GM23338 (cell line): ENCODE results near the gene IL17C. TPM values are rescaled to one million over a fixed set of nuclear protein-coding genes. Genes with fewer than 3 reads are reported as not detected.

Source experiments
- ATAC-seq: fragments of 200-7000 bp; cut with Tn5 transposase; 3 replicates; pipeline ENCODE4 v1.9.1; 2020
- DNase-seq: peaks from one replicate; pipeline ENCODE4 v3.0.0-alpha.2; 2015; ENCODE audit warnings: low spot score
- H2AFZ ChIP-seq: fragments of 200-600 bp; sonication (generic); 2 replicates; pipeline ENCODE4 v1.8.0; 2016; ENCODE audit warnings: antibody characterized with exemption, mild to moderate bottlenecking, moderate library complexity
- H3F3A ChIP-seq: fragments of 200-600 bp; sonication (generic); replicated peaks from 2 replicates; pipeline ENCODE4 v1.8.0; 2017; ENCODE audit warnings: antibody characterized with exemption, mixed run types, low read depth
- H3K27ac ChIP-seq: fragments of 200-600 bp; sonication (generic); 2 replicates; pipeline ENCODE4 v1.6.1; 2016; ENCODE audit warnings: low read depth
- H3K27me3 ChIP-seq: fragments of 200-600 bp; sonication (generic); 2 replicates; pipeline ENCODE4 v1.8.0; 2016; ENCODE audit warnings: mild to moderate bottlenecking, mixed run types, moderate library complexity; ENCODE audit not compliant: insufficient read depth
- H3K36me3 ChIP-seq: fragments of 200-600 bp; sonication (generic); 2 replicates; pipeline ENCODE4 v1.8.0; 2016; ENCODE audit warnings: mild to moderate bottlenecking; ENCODE audit not compliant: insufficient read depth
- H3K4me1 ChIP-seq: fragments of 200-600 bp; sonication (generic); 2 replicates; pipeline ENCODE4 v1.8.0; 2016; ENCODE audit warnings: mild to moderate bottlenecking, moderate library complexity; ENCODE audit not compliant: insufficient read depth
- H3K4me2 ChIP-seq: fragments of 200-600 bp; sonication (generic); 2 replicates; pipeline ENCODE4 v1.7.1; 2017; ENCODE audit warnings: mixed run types
- H3K4me3 ChIP-seq: fragments of 200-600 bp; sonication (generic); 2 replicates; pipeline ENCODE4 v1.6.1; 2016; ENCODE audit warnings: mixed run types
- H3K79me2 ChIP-seq: fragments of 200-600 bp; sonication (generic); replicated peaks from 2 replicates; pipeline ENCODE4 v1.8.0; 2017; ENCODE audit warnings: mild to moderate bottlenecking; ENCODE audit not compliant: insufficient read depth
- H3K9me2 ChIP-seq: fragments of 200-600 bp; sonication (generic); 2 replicates; pipeline ENCODE4 v1.8.0; 2017; ENCODE audit not compliant: insufficient read depth
- H4K20me1 ChIP-seq: fragments of 200-600 bp; sonication (generic); replicated peaks from 2 replicates; pipeline ENCODE4 v1.8.0; 2017; ENCODE audit warnings: mild to moderate bottlenecking; ENCODE audit not compliant: insufficient read depth
- H3K27ac Mint-ChIP-seq: 2 replicates; pipeline ENCODE4 v1.8.0; 2020; ENCODE audit warnings: inconsistent platforms, mild to moderate bottlenecking, moderate library complexity, mixed read lengths
- H3K27me3 Mint-ChIP-seq: 3 replicates; pipeline ENCODE4 v1.8.0; 2022; ENCODE audit warnings: low read depth, mild to moderate bottlenecking, moderate library complexity, mixed read lengths, inconsistent platforms; ENCODE audit not compliant: insufficient read depth, poor library complexity
- H3K36me3 Mint-ChIP-seq: 3 replicates; pipeline ENCODE4 v1.8.0; 2021; ENCODE audit warnings: low read depth, mild to moderate bottlenecking, inconsistent platforms, moderate library complexity, mixed read lengths
- H3K4me1 Mint-ChIP-seq: 3 replicates; pipeline ENCODE4 v1.8.0; 2020; ENCODE audit warnings: mild to moderate bottlenecking, inconsistent platforms, mixed read lengths
- H3K4me3 Mint-ChIP-seq: 3 replicates; pipeline ENCODE4 v1.8.0; 2021; ENCODE audit warnings: moderate library complexity, mild to moderate bottlenecking, inconsistent platforms, mixed read lengths
- H3K9me3 Mint-ChIP-seq: 3 replicates; pipeline ENCODE4 v1.8.0; 2020; ENCODE audit warnings: moderate library complexity, mild to moderate bottlenecking, inconsistent platforms, mixed read lengths
- CREB1 ChIP-seq: fragments of 250-450 bp; sonication (Bioruptor Pico); IDR thresholded peaks from 2 replicates; pipeline ENCODE4 v1.5.0; 2020; ENCODE audit warnings: low read depth, mild to moderate bottlenecking, moderate library complexity
- EZH2 ChIP-seq: fragments of 200-600 bp; sonication (generic); IDR thresholded peaks from one replicate; pipeline ENCODE4 v1.8.0; 2017; ENCODE audit warnings: antibody characterized with exemption, mild to moderate bottlenecking, low read depth; ENCODE audit not compliant: unreplicated experiment
- EZH2phosphoT487 ChIP-seq: fragments of 200-600 bp; sonication (generic); IDR thresholded peaks from one replicate; pipeline ENCODE4 v1.8.1; 2018; ENCODE audit warnings: antibody characterized with exemption; ENCODE audit not compliant: unreplicated experiment
- JUNB ChIP-seq: IDR thresholded peaks from one replicate; pipeline ENCODE4 v1.6.1; 2016; ENCODE audit warnings: antibody characterized with exemption; ENCODE audit not compliant: unreplicated experiment
- NANOG ChIP-seq: IDR thresholded peaks from 2 replicates; pipeline ENCODE4 v1.6.1; 2016; ENCODE audit warnings: antibody characterized with exemption, borderline replicate concordance
- POLR2AphosphoS5 ChIP-seq: IDR thresholded peaks from 2 replicates; pipeline ENCODE4 v1.6.1; 2016; ENCODE audit warnings: antibody characterized with exemption, low read depth
- STAT1 ChIP-seq: IDR thresholded peaks from one replicate; pipeline ENCODE4 v1.6.1; 2016; ENCODE audit warnings: antibody characterized with exemption; ENCODE audit not compliant: unreplicated experiment
- ZNF114 ChIP-seq: fragments of 250-450 bp; sonication (Bioruptor Pico); IDR thresholded peaks from 2 replicates; pipeline ENCODE4 v1.5.0; 2020; ENCODE audit warnings: mild to moderate bottlenecking, moderate library complexity
- ZNF331 ChIP-seq: fragments of 250-450 bp; sonication (Bioruptor Pico); IDR thresholded peaks from 2 replicates; pipeline ENCODE4 v1.5.0; 2020; ENCODE audit warnings: low read depth, mild to moderate bottlenecking, moderate library complexity
- polyA plus RNA-seq: library from polyadenylated mRNA; unstranded; fragments of >200 nt; fragmentation: Nextera tagmentation; extraction: Ambion mirVana; gene quantifications from 2 replicates; pipeline ENCODE4 v1.2.1, GENCODE V29; 2016
- total RNA-seq: library from RNA; depleted of rRNA; stranded (reverse); fragments of >200 nt; shearing (Covaris generic); gene quantifications from 2 replicates; pipeline ENCODE4 v1.2.3, GENCODE V29; 2014
- TF ChIP-seq, protein P1 (sequence below): IDR thresholded peaks from 2 replicates; pipeline ENCODE4 v1.6.1; 2016; ENCODE audit warnings: antibody characterized with exemption
- TF ChIP-seq, protein P2 (sequence below): IDR thresholded peaks from one replicate; pipeline ENCODE4 v1.6.1; 2018; ENCODE audit warnings: antibody characterized with exemption; ENCODE audit not compliant: unreplicated experiment
- TF ChIP-seq, protein P3 (sequence below): fragments of 250-450 bp; sonication (Bioruptor Pico); IDR thresholded peaks from 2 replicates; pipeline ENCODE4 v1.5.0; 2020; ENCODE audit warnings: mild to moderate bottlenecking, moderate library complexity
- TF ChIP-seq, protein P4 (sequence below), 2 experiments: fragments of 200-600 bp in 1 of 2; sonication (generic) in 1 of 2; conservative IDR thresholded peaks; 2 replicates each; pipeline versions ENCODE4 v1.5.1 to v1.6.1; 2016 to 2017; ENCODE audit warnings: antibody characterized with exemption in 2 of 2, low read depth in 2 of 2, mild to moderate bottlenecking in 2 of 2, moderate library complexity in 1 of 2

The IL17C gene
- total and polyA plus RNA-seq, 2 experiments from 2014 or later: 2.7 to 3.9 TPM

DNA sequence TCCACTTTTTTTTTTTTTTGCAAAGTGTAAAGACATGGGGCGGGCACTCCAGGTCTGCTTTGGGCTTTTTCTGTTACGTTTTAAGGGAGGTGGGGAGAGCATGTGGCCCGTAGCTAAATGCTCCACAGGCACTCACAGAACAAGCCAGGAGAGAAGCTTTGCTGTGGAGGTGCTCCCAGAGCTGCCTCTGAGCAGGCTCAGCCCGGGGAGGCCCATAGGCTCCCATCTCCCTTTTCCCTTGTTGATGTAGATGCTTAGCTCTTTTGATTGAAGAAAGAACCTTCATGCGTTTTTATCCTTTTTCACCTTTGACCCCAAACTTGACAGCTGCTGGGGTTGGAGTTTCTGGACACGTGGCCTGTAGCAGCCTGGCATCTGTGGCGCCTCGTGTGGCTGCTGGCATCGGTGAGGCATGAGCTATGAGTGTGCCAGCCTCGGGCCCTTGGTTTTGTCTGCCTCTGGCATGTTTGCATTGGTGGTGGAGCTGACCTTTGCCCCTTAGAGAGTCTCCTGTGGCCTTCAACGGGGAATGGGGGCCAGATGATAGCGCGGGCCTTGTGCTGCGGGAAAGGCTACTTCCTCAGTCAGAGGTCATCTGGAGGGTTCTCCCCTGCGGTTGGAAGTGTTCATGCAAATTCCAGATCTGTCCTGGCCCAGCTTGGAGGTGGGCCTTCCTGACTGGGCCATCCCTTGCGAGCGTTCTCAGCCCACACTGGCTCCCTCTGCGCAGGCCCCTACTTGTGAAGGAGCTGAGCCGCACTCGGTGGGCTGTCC is 20.0 kb upstream of the IL17C start:
- no peak overlapping the region for H3K4me3 ChIP-seq
- peaks cover 20% of the 10 kb centered on the region for H4K20me1 ChIP-seq
- DNase-seq: no peak
- peaks cover 40% of the 10 kb centered on the region for H3K79me2 ChIP-seq
- Mint-ChIP-seq H3K27ac (peak overlapping the region; percentile 41; the same call in 1 of the 2 replicates), H3K4me3 (no peak overlapping the region), H3K4me1 (peaks cover 36% of the 10 kb centered on the region), H3K36me3 (peaks cover 37% of the 10 kb centered on the region), H3K9me3 (no peaks in the 10 kb centered on the region), H3K27me3 (peaks cover 6% of the 10 kb centered on the region)
- H3K9me2 ChIP-seq: no peaks in the 10 kb centered on the region
- TF ChIP-seq ZNF331 (CRISPR knock-in tag): no peak
- no peak for TF ChIP-seq EZH2
- TF ChIP-seq, protein P1, sequence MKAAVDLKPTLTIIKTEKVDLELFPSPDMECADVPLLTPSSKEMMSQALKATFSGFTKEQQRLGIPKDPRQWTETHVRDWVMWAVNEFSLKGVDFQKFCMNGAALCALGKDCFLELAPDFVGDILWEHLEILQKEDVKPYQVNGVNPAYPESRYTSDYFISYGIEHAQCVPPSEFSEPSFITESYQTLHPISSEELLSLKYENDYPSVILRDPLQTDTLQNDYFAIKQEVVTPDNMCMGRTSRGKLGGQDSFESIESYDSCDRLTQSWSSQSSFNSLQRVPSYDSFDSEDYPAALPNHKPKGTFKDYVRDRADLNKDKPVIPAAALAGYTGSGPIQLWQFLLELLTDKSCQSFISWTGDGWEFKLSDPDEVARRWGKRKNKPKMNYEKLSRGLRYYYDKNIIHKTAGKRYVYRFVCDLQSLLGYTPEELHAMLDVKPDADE: no peak
- TF ChIP-seq POLR2AphosphoS5: no peak
- TF ChIP-seq STAT1: no peak
- TF ChIP-seq, protein P2, sequence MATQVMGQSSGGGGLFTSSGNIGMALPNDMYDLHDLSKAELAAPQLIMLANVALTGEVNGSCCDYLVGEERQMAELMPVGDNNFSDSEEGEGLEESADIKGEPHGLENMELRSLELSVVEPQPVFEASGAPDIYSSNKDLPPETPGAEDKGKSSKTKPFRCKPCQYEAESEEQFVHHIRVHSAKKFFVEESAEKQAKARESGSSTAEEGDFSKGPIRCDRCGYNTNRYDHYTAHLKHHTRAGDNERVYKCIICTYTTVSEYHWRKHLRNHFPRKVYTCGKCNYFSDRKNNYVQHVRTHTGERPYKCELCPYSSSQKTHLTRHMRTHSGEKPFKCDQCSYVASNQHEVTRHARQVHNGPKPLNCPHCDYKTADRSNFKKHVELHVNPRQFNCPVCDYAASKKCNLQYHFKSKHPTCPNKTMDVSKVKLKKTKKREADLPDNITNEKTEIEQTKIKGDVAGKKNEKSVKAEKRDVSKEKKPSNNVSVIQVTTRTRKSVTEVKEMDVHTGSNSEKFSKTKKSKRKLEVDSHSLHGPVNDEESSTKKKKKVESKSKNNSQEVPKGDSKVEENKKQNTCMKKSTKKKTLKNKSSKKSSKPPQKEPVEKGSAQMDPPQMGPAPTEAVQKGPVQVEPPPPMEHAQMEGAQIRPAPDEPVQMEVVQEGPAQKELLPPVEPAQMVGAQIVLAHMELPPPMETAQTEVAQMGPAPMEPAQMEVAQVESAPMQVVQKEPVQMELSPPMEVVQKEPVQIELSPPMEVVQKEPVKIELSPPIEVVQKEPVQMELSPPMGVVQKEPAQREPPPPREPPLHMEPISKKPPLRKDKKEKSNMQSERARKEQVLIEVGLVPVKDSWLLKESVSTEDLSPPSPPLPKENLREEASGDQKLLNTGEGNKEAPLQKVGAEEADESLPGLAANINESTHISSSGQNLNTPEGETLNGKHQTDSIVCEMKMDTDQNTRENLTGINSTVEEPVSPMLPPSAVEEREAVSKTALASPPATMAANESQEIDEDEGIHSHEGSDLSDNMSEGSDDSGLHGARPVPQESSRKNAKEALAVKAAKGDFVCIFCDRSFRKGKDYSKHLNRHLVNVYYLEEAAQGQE: no peak
- TF ChIP-seq CREB1 (CRISPR knock-in tag): no peak
- no peak for TF ChIP-seq NANOG
- no peak for TF ChIP-seq EZH2phosphoT487
- no peak for TF ChIP-seq JUNB
- TF ChIP-seq, protein P3, sequence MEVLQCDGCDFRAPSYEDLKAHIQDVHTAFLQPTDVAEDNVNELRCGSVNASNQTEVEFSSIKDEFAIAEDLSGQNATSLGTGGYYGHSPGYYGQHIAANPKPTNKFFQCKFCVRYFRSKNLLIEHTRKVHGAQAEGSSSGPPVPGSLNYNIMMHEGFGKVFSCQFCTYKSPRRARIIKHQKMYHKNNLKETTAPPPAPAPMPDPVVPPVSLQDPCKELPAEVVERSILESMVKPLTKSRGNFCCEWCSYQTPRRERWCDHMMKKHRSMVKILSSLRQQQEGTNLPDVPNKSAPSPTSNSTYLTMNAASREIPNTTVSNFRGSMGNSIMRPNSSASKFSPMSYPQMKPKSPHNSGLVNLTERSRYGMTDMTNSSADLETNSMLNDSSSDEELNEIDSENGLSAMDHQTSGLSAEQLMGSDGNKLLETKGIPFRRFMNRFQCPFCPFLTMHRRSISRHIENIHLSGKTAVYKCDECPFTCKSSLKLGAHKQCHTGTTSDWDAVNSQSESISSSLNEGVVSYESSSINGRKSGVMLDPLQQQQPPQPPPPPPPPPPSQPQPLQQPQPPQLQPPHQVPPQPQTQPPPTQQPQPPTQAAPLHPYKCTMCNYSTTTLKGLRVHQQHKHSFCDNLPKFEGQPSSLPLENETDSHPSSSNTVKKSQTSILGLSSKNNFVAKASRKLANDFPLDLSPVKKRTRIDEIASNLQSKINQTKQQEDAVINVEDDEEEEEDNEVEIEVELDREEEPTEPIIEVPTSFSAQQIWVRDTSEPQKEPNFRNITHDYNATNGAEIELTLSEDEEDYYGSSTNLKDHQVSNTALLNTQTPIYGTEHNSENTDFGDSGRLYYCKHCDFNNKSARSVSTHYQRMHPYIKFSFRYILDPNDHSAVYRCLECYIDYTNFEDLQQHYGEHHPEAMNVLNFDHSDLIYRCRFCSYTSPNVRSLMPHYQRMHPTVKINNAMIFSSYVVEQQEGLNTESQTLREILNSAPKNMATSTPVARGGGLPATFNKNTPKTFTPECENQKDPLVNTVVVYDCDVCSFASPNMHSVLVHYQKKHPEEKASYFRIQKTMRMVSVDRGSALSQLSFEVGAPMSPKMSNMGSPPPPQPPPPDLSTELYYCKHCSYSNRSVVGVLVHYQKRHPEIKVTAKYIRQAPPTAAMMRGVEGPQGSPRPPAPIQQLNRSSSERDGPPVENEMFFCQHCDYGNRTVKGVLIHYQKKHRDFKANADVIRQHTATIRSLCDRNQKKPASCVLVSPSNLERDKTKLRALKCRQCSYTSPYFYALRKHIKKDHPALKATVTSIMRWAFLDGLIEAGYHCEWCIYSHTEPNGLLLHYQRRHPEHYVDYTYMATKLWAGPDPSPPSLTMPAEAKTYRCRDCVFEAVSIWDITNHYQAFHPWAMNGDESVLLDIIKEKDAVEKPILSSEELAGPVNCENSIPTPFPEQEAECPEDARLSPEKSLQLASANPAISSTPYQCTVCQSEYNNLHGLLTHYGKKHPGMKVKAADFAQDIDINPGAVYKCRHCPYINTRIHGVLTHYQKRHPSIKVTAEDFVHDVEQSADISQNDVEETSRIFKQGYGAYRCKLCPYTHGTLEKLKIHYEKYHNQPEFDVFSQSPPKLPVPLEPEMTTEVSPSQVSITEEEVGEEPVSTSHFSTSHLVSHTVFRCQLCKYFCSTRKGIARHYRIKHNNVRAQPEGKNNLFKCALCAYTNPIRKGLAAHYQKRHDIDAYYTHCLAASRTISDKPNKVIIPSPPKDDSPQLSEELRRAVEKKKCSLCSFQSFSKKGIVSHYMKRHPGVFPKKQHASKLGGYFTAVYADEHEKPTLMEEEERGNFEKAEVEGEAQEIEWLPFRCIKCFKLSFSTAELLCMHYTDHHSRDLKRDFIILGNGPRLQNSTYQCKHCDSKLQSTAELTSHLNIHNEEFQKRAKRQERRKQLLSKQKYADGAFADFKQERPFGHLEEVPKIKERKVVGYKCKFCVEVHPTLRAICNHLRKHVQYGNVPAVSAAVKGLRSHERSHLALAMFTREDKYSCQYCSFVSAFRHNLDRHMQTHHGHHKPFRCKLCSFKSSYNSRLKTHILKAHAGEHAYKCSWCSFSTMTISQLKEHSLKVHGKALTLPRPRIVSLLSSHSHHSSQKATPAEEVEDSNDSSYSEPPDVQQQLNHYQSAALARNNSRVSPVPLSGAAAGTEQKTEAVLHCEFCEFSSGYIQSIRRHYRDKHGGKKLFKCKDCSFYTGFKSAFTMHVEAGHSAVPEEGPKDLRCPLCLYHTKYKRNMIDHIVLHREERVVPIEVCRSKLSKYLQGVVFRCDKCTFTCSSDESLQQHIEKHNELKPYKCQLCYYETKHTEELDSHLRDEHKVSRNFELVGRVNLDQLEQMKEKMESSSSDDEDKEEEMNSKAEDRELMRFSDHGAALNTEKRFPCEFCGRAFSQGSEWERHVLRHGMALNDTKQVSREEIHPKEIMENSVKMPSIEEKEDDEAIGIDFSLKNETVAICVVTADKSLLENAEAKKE (CRISPR knock-in tag): no peak
- TF ChIP-seq, protein P4, sequence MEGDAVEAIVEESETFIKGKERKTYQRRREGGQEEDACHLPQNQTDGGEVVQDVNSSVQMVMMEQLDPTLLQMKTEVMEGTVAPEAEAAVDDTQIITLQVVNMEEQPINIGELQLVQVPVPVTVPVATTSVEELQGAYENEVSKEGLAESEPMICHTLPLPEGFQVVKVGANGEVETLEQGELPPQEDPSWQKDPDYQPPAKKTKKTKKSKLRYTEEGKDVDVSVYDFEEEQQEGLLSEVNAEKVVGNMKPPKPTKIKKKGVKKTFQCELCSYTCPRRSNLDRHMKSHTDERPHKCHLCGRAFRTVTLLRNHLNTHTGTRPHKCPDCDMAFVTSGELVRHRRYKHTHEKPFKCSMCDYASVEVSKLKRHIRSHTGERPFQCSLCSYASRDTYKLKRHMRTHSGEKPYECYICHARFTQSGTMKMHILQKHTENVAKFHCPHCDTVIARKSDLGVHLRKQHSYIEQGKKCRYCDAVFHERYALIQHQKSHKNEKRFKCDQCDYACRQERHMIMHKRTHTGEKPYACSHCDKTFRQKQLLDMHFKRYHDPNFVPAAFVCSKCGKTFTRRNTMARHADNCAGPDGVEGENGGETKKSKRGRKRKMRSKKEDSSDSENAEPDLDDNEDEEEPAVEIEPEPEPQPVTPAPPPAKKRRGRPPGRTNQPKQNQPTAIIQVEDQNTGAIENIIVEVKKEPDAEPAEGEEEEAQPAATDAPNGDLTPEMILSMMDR (conservative IDR thresholded peaks at IDR 0.05; ENCODE audit: low read depth in 2 of 2): no peak
- no peak for TF ChIP-seq ZNF114 (CRISPR knock-in tag)
- 0 out of 2 replicates have a peak, but pooled peaks cover 8% of the 10 kb centered on the region for H3F3A ChIP-seq
- H2AFZ ChIP-seq: no peak overlapping the region
- ATAC-seq: no peak
- no peaks in the 10 kb centered on the region for H3K4me1 ChIP-seq
- H3K27ac ChIP-seq: 0 out of 2 replicates have a peak overlapping the region, but pooled peaks have one; percentile 45
- H3K27me3 ChIP-seq: no peaks in the 10 kb centered on the region
- peaks cover 4% of the 10 kb centered on the region for H3K36me3 ChIP-seq
- no peak overlapping the region for H3K4me2 ChIP-seq
